OCI-LY3 (cell line): ENCODE measurements around the gene HS2ST1.
"Not testable (repeated sequence)": the region's sequence is repeated elsewhere in the genome, so short reads cannot be mapped to it uniquely, and the experiment has no call there.

ENCODE experiments used
- H2AFZ ChIP-seq: fragments of 200-600, 300-600 bp; shearing (Covaris generic); 2 replicates; pipeline ENCODE4 v1.6.0; 2014; ENCODE audit warnings: antibody characterized with exemption, low read depth, low read length
- H3K27ac ChIP-seq: fragments of 200-600, 300-600 bp; sonication (generic); 2 replicates; pipeline ENCODE4 v1.5.1; 2014; ENCODE audit warnings: mild to moderate bottlenecking, low read length, moderate library complexity, mixed read lengths
- H3K27me3 ChIP-seq: fragments of 200-600, 300-600 bp; sonication (generic); 2 replicates; pipeline ENCODE4 v1.6.1; 2014; ENCODE audit warnings: low read depth, low read length, mixed read lengths
- H3K36me3 ChIP-seq: fragments of 200-600, 300-600 bp; sonication (generic); replicated peaks from 2 replicates; pipeline ENCODE3; 2014; ENCODE audit warnings: low read depth, low read length, mixed read lengths
- H3K4me1 ChIP-seq: fragments of 300-600, 200-600 bp; sonication (generic); 2 replicates; pipeline ENCODE4 v1.6.1; 2014; ENCODE audit warnings: low read length, mixed read lengths
- H3K4me2 ChIP-seq: fragments of 200-600, 300-600 bp; sonication (generic); 2 replicates; pipeline ENCODE4 v1.6.1; 2014; ENCODE audit warnings: low read length, mixed read lengths
- H3K4me3 ChIP-seq: fragments of 300-600, 200-600 bp; sonication (generic); 2 replicates; pipeline ENCODE4 v1.5.1; 2014; ENCODE audit warnings: antibody characterized with exemption, mild to moderate bottlenecking, low read length, moderate library complexity
- H3K79me2 ChIP-seq: fragments of 300-600, 200-600 bp; shearing (Covaris generic); 2 replicates; pipeline ENCODE4 v1.6.1; 2014; ENCODE audit warnings: mild to moderate bottlenecking, low read length, mixed read lengths
- H3K9ac ChIP-seq: fragments of 300-600, 200-600 bp; shearing (Covaris generic); 2 replicates; pipeline ENCODE4 v1.6.0; 2014; ENCODE audit warnings: mild to moderate bottlenecking, low read length, moderate library complexity
- H3K9me3 ChIP-seq: fragments of 200-600, 300-600 bp; shearing (Covaris generic); 2 replicates; pipeline ENCODE4 v1.6.1; 2014; ENCODE audit warnings: low read length, mixed read lengths; ENCODE audit not compliant: insufficient read depth
- H4K20me1 ChIP-seq: fragments of 200-600, 300-600 bp; sonication (generic); 2 replicates; pipeline ENCODE4 v1.6.1; 2016; ENCODE audit warnings: low read length, mixed read lengths; ENCODE audit not compliant: insufficient read depth
- CTCF ChIP-seq: fragments of 200-600, 300-600 bp; sonication (generic); IDR thresholded peaks from 2 replicates; pipeline ENCODE4 v1.5.1; 2014; ENCODE audit warnings: antibody characterized with exemption, low read length, low read depth
- EZH2phosphoT487 ChIP-seq: fragments of 200-600 bp; shearing (Covaris generic); IDR thresholded peaks from 2 replicates; pipeline ENCODE4 v1.6.1; 2018; ENCODE audit warnings: antibody characterized with exemption, mixed run types, low read depth

Gene HS2ST1

GRCh38 chr1:86987446-86987845 is 73.0 kb downstream of the HS2ST1 start:
- H3K9me3 ChIP-seq: no peaks in the 10 kb centered on the region
- H3K79me2 ChIP-seq: peaks cover 8% of the 10 kb centered on the region; the same call in 1 of the 2 replicates
- no peak overlapping the region for H3K27ac ChIP-seq
- H3K4me2 ChIP-seq: no peak overlapping the region
- TF ChIP-seq EZH2phosphoT487: no peak
- TF ChIP-seq CTCF: no peak
- H3K9ac ChIP-seq: no peak overlapping the region
- H3K4me3 ChIP-seq: no peak overlapping the region
- no peaks in the 10 kb centered on the region for H3K36me3 ChIP-seq
- H3K4me1 ChIP-seq: no peaks in the 10 kb centered on the region
- no peak overlapping the region for H2AFZ ChIP-seq
- no peaks in the 10 kb centered on the region for H3K27me3 ChIP-seq
- no peaks in the 10 kb centered on the region for H4K20me1 ChIP-seq

DNA sequence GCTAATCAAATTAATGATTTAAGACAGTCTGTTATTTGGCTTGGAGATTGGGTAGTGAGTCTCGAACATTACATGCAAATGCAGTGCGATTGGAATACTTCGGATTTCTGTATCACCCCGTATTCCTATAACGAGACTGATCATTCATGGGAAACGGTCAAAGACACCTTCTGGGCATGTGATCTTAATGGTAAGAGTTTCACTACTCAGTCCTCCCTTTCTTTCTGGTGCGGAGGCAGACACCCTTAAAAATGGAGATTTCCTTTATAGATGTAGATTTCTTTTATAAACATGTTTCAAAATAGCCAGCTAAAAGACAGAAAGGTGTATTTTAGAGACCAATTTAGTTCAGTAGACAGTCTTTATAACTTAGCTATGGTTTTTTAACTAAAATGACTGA is 74.4 kb downstream of the HS2ST1 start:
- H3K27ac ChIP-seq: no peak overlapping the region
- H3K9ac ChIP-seq: no peak overlapping the region
- no peaks in the 10 kb centered on the region for H3K4me1 ChIP-seq
- no peaks in the 10 kb centered on the region for H3K36me3 ChIP-seq
- H2AFZ ChIP-seq: no peak overlapping the region
- H3K9me3 ChIP-seq: no peaks in the 10 kb centered on the region
- TF ChIP-seq CTCF: no peak
- TF ChIP-seq EZH2phosphoT487: no peak
- no peaks in the 10 kb centered on the region for H4K20me1 ChIP-seq
- peaks cover 8% of the 10 kb centered on the region; the same call in 1 of the 2 replicates for H3K79me2 ChIP-seq
- no peak overlapping the region for H3K4me2 ChIP-seq
- no peak overlapping the region for H3K4me3 ChIP-seq
- no peaks in the 10 kb centered on the region for H3K27me3 ChIP-seq

GRCh38 chr1:86989690-86990089 is 75.3 kb downstream of the HS2ST1 start:
- H3K4me2 ChIP-seq, H3K4me3 ChIP-seq, H4K20me1 ChIP-seq, H3K9ac ChIP-seq, H2AFZ ChIP-seq, H3K27me3 ChIP-seq, H3K4me1 ChIP-seq, H3K79me2 ChIP-seq, H3K27ac ChIP-seq, H3K36me3 ChIP-seq, H3K9me3 ChIP-seq: not testable (repeated sequence)

DNA sequence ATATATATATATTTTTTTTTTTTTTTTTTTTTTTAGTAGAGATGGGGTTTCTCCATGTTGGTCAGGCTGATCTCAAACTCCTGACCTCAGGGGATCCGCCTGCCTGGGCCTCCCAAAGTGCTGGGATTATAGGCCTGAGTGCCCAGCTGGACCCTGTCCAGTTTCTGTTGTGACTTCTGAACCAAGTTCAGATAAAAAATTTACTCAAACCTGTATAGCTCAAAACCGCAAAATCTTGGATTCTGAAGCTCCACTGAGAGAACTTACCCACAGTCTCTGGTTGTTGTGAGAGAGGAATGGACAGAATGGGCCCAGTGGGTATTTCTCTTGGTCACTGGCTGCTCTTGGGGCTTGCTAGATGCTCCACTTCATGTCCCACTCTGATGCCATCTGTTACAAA is 76.4 kb downstream of the HS2ST1 start:
- no peak overlapping the region for H3K27ac ChIP-seq
- peaks cover 11% of the 10 kb centered on the region for H3K4me1 ChIP-seq
- H3K4me2 ChIP-seq: no peak overlapping the region
- H3K27me3 ChIP-seq: no peaks in the 10 kb centered on the region
- peaks cover 11% of the 10 kb centered on the region; the same call in 1 of the 2 replicates for H3K79me2 ChIP-seq
- TF ChIP-seq EZH2phosphoT487: no peak
- no peak for TF ChIP-seq CTCF
- no peaks in the 10 kb centered on the region for H3K9me3 ChIP-seq
- no peaks in the 10 kb centered on the region for H3K36me3 ChIP-seq
- H3K9ac ChIP-seq: no peak overlapping the region
- no peak overlapping the region for H2AFZ ChIP-seq
- no peak overlapping the region for H3K4me3 ChIP-seq
- H4K20me1 ChIP-seq: no peaks in the 10 kb centered on the region
